H54 (cell line): ENCODE results near the gene LRRFIP1.

ENCODE experiments used
- DNase-seq: peaks from one replicate; pipeline ENCODE4 v3.0.0; 2011; ENCODE audit warnings: low spot score, mixed read lengths; ENCODE audit not compliant: insufficient read length
- FAIRE-seq: peaks from 3 replicates; lab custom pipeline; 2011; peaks lifted over from hg19 to GRCh38; lab: Jason Lieb, UNC
- POLR2A ChIP-seq: IDR thresholded peaks from 2 replicates; pipeline ENCODE4 v1.6.1; 2011; ENCODE audit warnings: low read depth, mild to moderate bottlenecking, low read length

Gene LRRFIP1

DNA sequence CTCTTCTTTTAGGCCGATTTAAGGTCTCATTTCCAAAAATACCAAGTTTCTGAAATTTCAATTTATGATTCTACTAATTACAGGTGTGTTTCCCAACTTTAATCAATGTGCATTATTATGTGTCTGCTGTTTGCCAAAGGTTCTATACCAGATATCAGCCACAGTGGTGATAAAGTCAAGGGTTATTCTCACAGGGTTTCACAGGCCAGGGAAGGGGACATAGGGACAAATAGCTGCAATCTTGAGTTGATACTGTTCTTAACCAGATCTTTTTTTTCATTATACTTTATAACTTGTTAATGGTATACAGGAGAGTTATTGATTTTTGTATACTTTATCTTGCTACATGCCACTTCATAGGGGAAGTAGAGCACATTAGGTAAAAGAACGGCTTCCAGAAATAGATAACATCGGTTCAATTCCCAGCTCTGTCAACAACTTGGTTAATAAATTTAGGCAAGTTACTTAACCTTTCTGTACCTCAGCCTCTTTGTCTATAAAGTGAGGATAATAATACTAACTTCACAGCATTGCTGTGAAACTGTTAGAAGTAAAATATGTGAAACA lies 200.1 kb downstream of the LRRFIP1 start:
- TF ChIP-seq POLR2A: no peak
- FAIRE-seq: no peak
- no peak for DNase-seq
